H9 (cell line): ENCODE measurements around the gene AKAP12. TPM values are rescaled to one million over a fixed set of nuclear protein-coding genes. Genes with fewer than 3 reads are reported as not detected.

Experiments used
- DNase-seq: peaks from one replicate; pipeline ENCODE4 v3.0.0-alpha.2; 2017
- H2AFZ ChIP-seq: one replicate; pipeline ENCODE4 v1.6.1; 2013; ENCODE audit warnings: mild to moderate bottlenecking, low read length, control low read depth, moderate library complexity
- H2AK5ac ChIP-seq: 2 replicates; pipeline ENCODE4 v1.6.1; 2013; ENCODE audit warnings: low read length, control low read depth, mixed read lengths; ENCODE audit not compliant: insufficient read length
- H2BK120ac ChIP-seq: one replicate; pipeline ENCODE4 v1.6.1; 2013; ENCODE audit warnings: low read depth, mild to moderate bottlenecking, low read length, control low read depth, inconsistent platforms; ENCODE audit not compliant: poor library complexity, severe bottlenecking
- H2BK12ac ChIP-seq: 2 replicates; pipeline ENCODE4 v1.6.1; 2013; ENCODE audit warnings: low read length, control low read depth, mixed read lengths, low read depth; ENCODE audit not compliant: insufficient read length
- H2BK15ac ChIP-seq: 2 replicates; pipeline ENCODE4 v1.6.1; 2013; ENCODE audit warnings: low read depth, low read length, control low read depth
- H2BK20ac ChIP-seq: one replicate; pipeline ENCODE4 v1.6.1; 2013; ENCODE audit warnings: low read depth, mild to moderate bottlenecking, low read length, control low read depth, inconsistent platforms; ENCODE audit not compliant: poor library complexity, severe bottlenecking
- H2BK5ac ChIP-seq: 2 replicates; pipeline ENCODE4 v1.6.1; 2013; ENCODE audit warnings: low read length, control low read depth, mixed read lengths; ENCODE audit not compliant: insufficient read length
- H3K14ac ChIP-seq: 2 replicates; pipeline ENCODE4 v1.6.1; 2013; ENCODE audit warnings: low read length, control low read depth; ENCODE audit not compliant: insufficient read depth
- H3K18ac ChIP-seq: 2 replicates; pipeline ENCODE4 v1.6.1; 2013; ENCODE audit warnings: low read depth, mild to moderate bottlenecking, mixed read lengths, low read length, control low read depth; ENCODE audit not compliant: insufficient read length
- H3K23ac ChIP-seq: 2 replicates; pipeline ENCODE4 v1.6.1; 2013; ENCODE audit warnings: low read length, control low read depth, mixed read lengths, low read depth; ENCODE audit not compliant: insufficient read length
- H3K23me2 ChIP-seq: 2 replicates; pipeline ENCODE4 v1.6.1; 2013; ENCODE audit warnings: low read depth, mild to moderate bottlenecking, mixed read lengths, low read length, control low read depth; ENCODE audit not compliant: insufficient read length, poor library complexity, severe bottlenecking
- H3K27ac ChIP-seq: 2 replicates; pipeline ENCODE4 v1.5.1; 2013; ENCODE audit warnings: low read length, control low read depth, mixed read lengths, low read depth; ENCODE audit not compliant: insufficient read length
- H3K27me3 ChIP-seq: 2 replicates; pipeline ENCODE4 v1.6.1; 2013; ENCODE audit warnings: low read length, control low read depth, inconsistent platforms; ENCODE audit not compliant: insufficient read depth
- H3K4ac ChIP-seq: 2 replicates; pipeline ENCODE4 v1.6.1; 2013; ENCODE audit warnings: low read depth, mild to moderate bottlenecking, control low read depth, inconsistent platforms, low read length, moderate library complexity
- H3K4me1 ChIP-seq: 2 replicates; pipeline ENCODE4 v1.6.1; 2013; ENCODE audit warnings: low read length, control low read depth, inconsistent platforms; ENCODE audit not compliant: insufficient read depth
- H3K4me2 ChIP-seq: 2 replicates; pipeline ENCODE4 v1.6.1; 2013; ENCODE audit warnings: low read length, control low read depth, mixed read lengths; ENCODE audit not compliant: insufficient read length, insufficient read depth
- H3K56ac ChIP-seq: 2 replicates; pipeline ENCODE4 v1.6.1; 2013; ENCODE audit warnings: low read depth, mild to moderate bottlenecking, mixed read lengths, low read length, control low read depth; ENCODE audit not compliant: insufficient read length
- H3K79me1 ChIP-seq: 2 replicates; pipeline ENCODE4 v1.6.1; 2013; ENCODE audit warnings: low read depth, mild to moderate bottlenecking, moderate library complexity, low read length, control low read depth, inconsistent platforms; ENCODE audit not compliant: insufficient read depth, poor library complexity, severe bottlenecking
- H3K79me2 ChIP-seq: 2 replicates; pipeline ENCODE4 v1.6.1; 2013; ENCODE audit warnings: low read length, control low read depth, inconsistent platforms; ENCODE audit not compliant: insufficient read depth
- H3K9ac ChIP-seq: 2 replicates; pipeline ENCODE4 v1.6.1; 2013; ENCODE audit warnings: low read length, control low read depth, mixed read lengths; ENCODE audit not compliant: insufficient read length; ENCODE audit errors: extremely low read depth
- H3K9me3 ChIP-seq: one replicate; pipeline ENCODE4 v1.6.1; 2013; ENCODE audit warnings: low read depth, low read length, inconsistent platforms; ENCODE audit not compliant: control insufficient read depth
- H3T11ph ChIP-seq: one replicate; pipeline ENCODE4 v1.6.1; 2013; ENCODE audit warnings: mild to moderate bottlenecking, low read length, control low read depth, inconsistent platforms
- H4K20me1 ChIP-seq: one replicate; pipeline ENCODE4 v1.6.1; 2013; ENCODE audit not compliant: control insufficient read depth, insufficient read length, insufficient read depth
- H4K5ac ChIP-seq: 2 replicates; pipeline ENCODE4 v1.6.1; 2013; ENCODE audit warnings: low read depth, mild to moderate bottlenecking, mixed read lengths, low read length, control low read depth; ENCODE audit not compliant: insufficient read length
- H4K8ac ChIP-seq: replicated peaks from 2 replicates; pipeline ENCODE4 v1.6.1; 2013; ENCODE audit warnings: low read length, control low read depth, mixed read lengths, low read depth; ENCODE audit not compliant: insufficient read length
- H4K91ac ChIP-seq: 2 replicates; pipeline ENCODE4 v1.6.1; 2013; ENCODE audit warnings: low read depth, mild to moderate bottlenecking, moderate library complexity, mixed read lengths, low read length, control low read depth; ENCODE audit not compliant: insufficient read length
- H3K27ac Mint-ChIP-seq, 3 experiments: 2 replicates in 2 of 3; 3 replicates in 1 of 3; pipeline ENCODE4 v1.8.0; 2020 to 2021; ENCODE audit warnings: mixed read lengths in 3 of 3, mild to moderate bottlenecking in 1 of 3, moderate library complexity in 1 of 3
- H3K27me3 Mint-ChIP-seq: 2 replicates; pipeline ENCODE4 v1.8.0; 2021; ENCODE audit warnings: low read depth, mild to moderate bottlenecking, moderate library complexity, mixed read lengths
- H3K36me3 Mint-ChIP-seq, 3 experiments: 2 replicates in 2 of 3; 3 replicates in 1 of 3; pipeline ENCODE4 v1.8.0; 2020 to 2021; ENCODE audit warnings: low read depth in 3 of 3, mixed read lengths in 3 of 3; ENCODE audit not compliant: insufficient read depth in 1 of 3
- H3K4me1 Mint-ChIP-seq, 2 experiments: 2 replicates each; pipeline ENCODE4 v1.8.0; 2020; ENCODE audit warnings: mixed read lengths in 2 of 2
- H3K4me3 Mint-ChIP-seq, 2 experiments: 2 replicates in 1 of 2; 3 replicates in 1 of 2; pipeline ENCODE4 v1.8.0; 2020 to 2021; ENCODE audit warnings: mild to moderate bottlenecking in 2 of 2, mixed read lengths in 2 of 2, moderate library complexity in 1 of 2
- H3K9me3 Mint-ChIP-seq, 2 experiments: 2 replicates in 1 of 2; 3 replicates in 1 of 2; pipeline ENCODE4 v1.8.0; 2020; ENCODE audit warnings: mild to moderate bottlenecking in 2 of 2, mixed read lengths in 2 of 2, moderate library complexity in 1 of 2
- total RNA-seq: library from RNA; stranded (reverse); gene quantifications from 2 replicates; pipeline ENCODE4 v1.2.1, GENCODE V29; 2021
- TF ChIP-seq, protein P1 (sequence below): fragments of 200-600 bp; sonication (generic); conservative IDR thresholded peaks from 3 replicates; pipeline ENCODE4 v1.8.0; 2021; ENCODE audit warnings: antibody characterized with exemption, mild to moderate bottlenecking

The AKAP12 gene
- total RNA-seq, 1 experiment from 2014 or later = 52.3 TPM

DNA sequence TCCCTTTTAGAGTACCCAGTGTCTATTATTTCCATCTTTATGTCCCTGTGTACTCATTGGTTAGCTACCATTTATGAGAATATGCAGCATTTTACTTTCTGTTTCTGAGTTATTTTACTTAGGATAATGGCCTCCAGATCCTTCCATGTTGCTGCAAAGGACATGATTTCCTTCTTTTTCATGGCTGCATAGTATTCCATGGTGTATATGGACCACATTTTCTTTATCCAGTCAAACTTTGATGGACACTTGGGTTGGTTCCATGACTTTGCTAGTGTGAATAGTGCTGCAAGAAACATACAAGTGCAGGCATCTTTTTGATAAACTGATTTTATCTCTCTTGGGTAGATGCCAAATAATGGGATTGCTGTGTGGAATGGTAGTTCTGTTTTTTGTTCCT, 96.2 kb downstream of the AKAP12 start:
- no peak overlapping the region for H3K27ac ChIP-seq
- H2BK5ac ChIP-seq = no peak overlapping the region
- H2AFZ ChIP-seq = no peak overlapping the region
- no peaks in the 10 kb centered on the region for H3K23me2 ChIP-seq
- TF ChIP-seq, protein P1, sequence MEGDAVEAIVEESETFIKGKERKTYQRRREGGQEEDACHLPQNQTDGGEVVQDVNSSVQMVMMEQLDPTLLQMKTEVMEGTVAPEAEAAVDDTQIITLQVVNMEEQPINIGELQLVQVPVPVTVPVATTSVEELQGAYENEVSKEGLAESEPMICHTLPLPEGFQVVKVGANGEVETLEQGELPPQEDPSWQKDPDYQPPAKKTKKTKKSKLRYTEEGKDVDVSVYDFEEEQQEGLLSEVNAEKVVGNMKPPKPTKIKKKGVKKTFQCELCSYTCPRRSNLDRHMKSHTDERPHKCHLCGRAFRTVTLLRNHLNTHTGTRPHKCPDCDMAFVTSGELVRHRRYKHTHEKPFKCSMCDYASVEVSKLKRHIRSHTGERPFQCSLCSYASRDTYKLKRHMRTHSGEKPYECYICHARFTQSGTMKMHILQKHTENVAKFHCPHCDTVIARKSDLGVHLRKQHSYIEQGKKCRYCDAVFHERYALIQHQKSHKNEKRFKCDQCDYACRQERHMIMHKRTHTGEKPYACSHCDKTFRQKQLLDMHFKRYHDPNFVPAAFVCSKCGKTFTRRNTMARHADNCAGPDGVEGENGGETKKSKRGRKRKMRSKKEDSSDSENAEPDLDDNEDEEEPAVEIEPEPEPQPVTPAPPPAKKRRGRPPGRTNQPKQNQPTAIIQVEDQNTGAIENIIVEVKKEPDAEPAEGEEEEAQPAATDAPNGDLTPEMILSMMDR = no peak
- Mint-ChIP-seq H3K27me3 (no peaks in the 10 kb centered on the region), H3K27ac (no peak overlapping the region), H3K36me3 (peaks cover 0 to 7% (median 0%) of the 10 kb centered on the region in 3 experiments; a peak in 3 of 7 replicates), H3K4me1 (peaks cover 9 to 14% of the 10 kb centered on the region in 2 experiments; a peak in 3 of 4 replicates), H3K9me3 (no peaks in the 10 kb centered on the region; a peak in 1 of 5 replicates), H3K4me3 (no peak overlapping the region)
- no peak overlapping the region for H2BK120ac ChIP-seq
- H4K91ac ChIP-seq = no peak overlapping the region
- DNase-seq = no peak
- H3K79me1 ChIP-seq = no peaks in the 10 kb centered on the region
- H2BK12ac ChIP-seq = no peak overlapping the region
- no peak overlapping the region for H2BK20ac ChIP-seq
- H4K5ac ChIP-seq = no peak overlapping the region
- H3K4me2 ChIP-seq = no peak overlapping the region
- H2BK15ac ChIP-seq = no peak overlapping the region
- H3K4me1 ChIP-seq = no peaks in the 10 kb centered on the region
- no peak overlapping the region for H3K23ac ChIP-seq
- H4K8ac ChIP-seq = no peak overlapping the region
- no peaks in the 10 kb centered on the region for H3K79me2 ChIP-seq
- no peak overlapping the region for H3K4ac ChIP-seq
- H3K9me3 ChIP-seq = no peaks in the 10 kb centered on the region
- H2AK5ac ChIP-seq = no peak overlapping the region
- H3T11ph ChIP-seq = no peak overlapping the region
- H3K56ac ChIP-seq = no peak overlapping the region
- H3K14ac ChIP-seq = no peak overlapping the region
- H3K27me3 ChIP-seq = no peaks in the 10 kb centered on the region
- no peak overlapping the region for H3K18ac ChIP-seq
- H4K20me1 ChIP-seq = no peaks in the 10 kb centered on the region
- no peak overlapping the region for H3K9ac ChIP-seq
